ENCODE measurements around the gene SLC26A9.
"Not testable (repeated sequence)": the region's sequence is repeated elsewhere in the genome, so short reads cannot be mapped to it uniquely, and the experiment has no call there.

SLC26A9 gene

GRCh38 chr1:205923651-205924459 lies 19.4 kb downstream of the SLC26A9 start:
- DNase-seq = no peak

GRCh38 chr1:205922806-205923205 lies 20.4 kb downstream of the SLC26A9 start:
- no peak for DNase-seq

GRCh38 chr1:205922314-205922713 lies 20.9 kb downstream of the SLC26A9 start:
- no peak for DNase-seq

GRCh38 chr1:205921570-205921909 lies 21.7 kb downstream of the SLC26A9 start:
- DNase-seq = no peak

- DNase-seq = no peak
Measured at GRCh38 chr1:205920861-205921569, 22.2 kb downstream of the SLC26A9 start.

GRCh38 chr1:205920159-205920558 lies 23.1 kb downstream of the SLC26A9 start:
- no peak for DNase-seq

- DNase-seq = peak; percentile 50
Measured at GRCh38 chr1:205918955-205919746, 24.1 kb downstream of the SLC26A9 start.

GRCh38 chr1:205917466-205918238 lies 25.6 kb downstream of the SLC26A9 start:
- DNase-seq = no peak

GRCh38 chr1:205916541-205916940 lies 26.7 kb downstream of the SLC26A9 start:
- DNase-seq = no peak

- no peak for DNase-seq
Measured at GRCh38 chr1:205915354-205915990, 27.8 kb downstream of the SLC26A9 start.

- no peak for DNase-seq
Measured at GRCh38 chr1:205914730-205915129, 28.5 kb downstream of the SLC26A9 start.

- no peak for DNase-seq
Measured at GRCh38 chr1:205914155-205914507, 29.1 kb downstream of the SLC26A9 start.

GRCh38 chr1:205913451-205914154 lies 29.7 kb downstream of the SLC26A9 start:
- no peak for DNase-seq

GRCh38 chr1:205907794-205908193 lies 35.5 kb downstream of the SLC26A9 start:
- DNase-seq = peak; percentile 36

- DNase-seq = not testable (repeated sequence)
Measured at GRCh38 chr1:205905095-205905494, 38.2 kb downstream of the SLC26A9 start.

- no peak for DNase-seq
Measured at GRCh38 chr1:205896351-205896750, 46.9 kb downstream of the SLC26A9 start.

- DNase-seq = not testable (repeated sequence)
Measured at GRCh38 chr1:205894119-205894518, 49.1 kb downstream of the SLC26A9 start.

- DNase-seq = not testable (repeated sequence)
Measured at GRCh38 chr1:205892175-205892574, 51.1 kb downstream of the SLC26A9 start.

GRCh38 chr1:205891481-205891880 lies 51.8 kb downstream of the SLC26A9 start:
- DNase-seq = not testable (repeated sequence)

GRCh38 chr1:205890631-205891030 lies 52.6 kb downstream of the SLC26A9 start:
- not testable (repeated sequence) for DNase-seq

GRCh38 chr1:205889706-205890105 lies 53.5 kb downstream of the SLC26A9 start:
- not testable (repeated sequence) for DNase-seq

GRCh38 chr1:205889006-205889405 lies 54.2 kb downstream of the SLC26A9 start:
- not testable (repeated sequence) for DNase-seq

All from COR-L47 (cell line).